Measurements from ENCODE around the gene PLA2G4B. TPM values are rescaled to one million over a fixed set of nuclear protein-coding genes. Genes with fewer than 3 reads are reported as not detected.

The PLA2G4B gene
- total RNA-seq: 0.27 and 0.89 TPM in 2 replicates

GRCh38 chr15:41838400-41838897 is at the start of gene PLA2G4B:
TSS of gene PLA2G4B (plus strand) at chr15:41838847. CDS start at chr15:41838914, 67 bp downstream.

GRCh38 chr15:41827880-41828806 is 10.5 kb upstream of the PLA2G4B start, which contains the start of gene JMJD7:
TSS of gene JMJD7 (plus strand) at chr15:41828092. CDS start at chr15:41828125, 33 bp downstream.

GRCh38 chr15:41893422-41894250 is 55.0 kb downstream of the PLA2G4B start, which contains the start of gene SPTBN5:
TSS of gene SPTBN5 (minus strand) at chr15:41894053. CDS start at chr15:41893497, 556 bp downstream.

Other genes with a start within 250 kb of the PLA2G4B start
- 13.0 and 16.8 TPM in 2 replicates for gene MGA, start 178.4 kb upstream of the PLA2G4B start, total RNA-seq
- 11.9 and 13.4 TPM in 2 replicates for gene MAPKBP1, start 64.4 kb upstream of the PLA2G4B start, total RNA-seq
- gene JMJD7, start 10.8 kb upstream of the PLA2G4B start, total RNA-seq: 8.9 and 10.7 TPM in 2 replicates
- gene SPTBN5, start 55.2 kb downstream of the PLA2G4B start, total RNA-seq: 2.3 and 3.8 TPM in 2 replicates
- 132 and 144 TPM in 2 replicates for gene EHD4, start 133.7 kb downstream of the PLA2G4B start, total RNA-seq
- not detected in 2 replicates for gene PLA2G4E, start 182.2 kb downstream of the PLA2G4B start, total RNA-seq

Data from mammary microvascular endothelial cell (primary cell).